M059J (cell line): ENCODE results near the gene SDK1. TPM values are rescaled to one million over a fixed set of nuclear protein-coding genes. Genes with fewer than 3 reads are reported as not detected.
"Not testable (repeated sequence)": the region's sequence is repeated elsewhere in the genome, so short reads cannot be mapped to it uniquely, and the experiment has no call there.

ENCODE experiments used
- DNase-seq: peaks from one replicate; pipeline ENCODE4 v3.0.0-alpha.2; 2012; ENCODE audit warnings: low read depth
- total RNA-seq: library from RNA; depleted of rRNA; stranded (reverse); fragments of >200 nt; shearing (Covaris generic); gene quantifications from 2 replicates; pipeline ENCODE4 v1.2.3, GENCODE V29; 2014

The SDK1 gene
- total RNA-seq, 1 experiment from 2014 or later: under 0.01 TPM

- DNase-seq: no peak
These were observed 939.7 kb downstream of the SDK1 start for GRCh38 chr7:4240520-4241303.

GRCh38 chr7:4241304-4241612, 940.2 kb downstream of the SDK1 start:
- DNase-seq: no peak

- no peak for DNase-seq
These were observed 940.7 kb downstream of the SDK1 start for GRCh38 chr7:4241791-4242190.

DNA sequence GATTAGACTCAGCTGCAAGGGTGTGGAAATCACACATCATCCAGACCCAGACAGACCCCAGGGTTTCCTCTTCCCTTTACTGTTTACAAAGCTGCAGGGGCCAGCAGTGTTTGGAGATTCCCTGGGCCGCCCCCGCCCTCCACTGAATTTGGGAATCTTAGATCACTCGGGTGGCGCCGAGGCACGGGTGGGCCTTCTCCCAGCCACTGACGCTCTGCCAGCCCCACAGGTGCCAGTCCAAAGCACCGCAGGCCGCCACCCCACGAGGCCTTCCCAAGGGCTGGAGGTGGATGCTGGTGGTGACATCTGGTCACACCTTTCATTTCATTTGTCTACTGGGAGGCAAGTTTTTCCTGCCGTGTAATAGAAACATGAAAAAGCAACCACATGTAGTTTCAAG, 941.7 kb downstream of the SDK1 start:
- no peak for DNase-seq

DNA sequence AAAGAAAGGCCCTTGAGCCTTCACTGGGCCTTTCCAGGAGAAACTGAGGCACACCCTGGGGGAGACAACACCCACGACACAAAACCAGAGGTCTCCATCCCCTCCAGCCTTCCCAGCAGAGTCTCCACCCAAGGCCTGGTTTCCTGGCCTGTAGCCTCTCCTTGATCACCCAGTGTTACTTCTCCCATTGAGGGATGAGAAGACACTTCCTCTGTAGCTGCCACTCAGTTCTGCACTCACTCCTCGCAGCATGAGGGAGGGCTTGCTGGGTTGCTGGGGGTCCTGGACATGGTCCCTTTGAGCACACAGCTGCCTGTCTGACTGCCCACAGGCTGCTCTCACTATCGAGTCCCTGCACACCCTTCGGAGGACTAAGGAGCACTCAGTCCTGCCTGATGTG, 943.0 kb downstream of the SDK1 start:
- no peak for DNase-seq

GRCh38 chr7:4244635-4245034, 943.6 kb downstream of the SDK1 start:
- no peak for DNase-seq

DNA sequence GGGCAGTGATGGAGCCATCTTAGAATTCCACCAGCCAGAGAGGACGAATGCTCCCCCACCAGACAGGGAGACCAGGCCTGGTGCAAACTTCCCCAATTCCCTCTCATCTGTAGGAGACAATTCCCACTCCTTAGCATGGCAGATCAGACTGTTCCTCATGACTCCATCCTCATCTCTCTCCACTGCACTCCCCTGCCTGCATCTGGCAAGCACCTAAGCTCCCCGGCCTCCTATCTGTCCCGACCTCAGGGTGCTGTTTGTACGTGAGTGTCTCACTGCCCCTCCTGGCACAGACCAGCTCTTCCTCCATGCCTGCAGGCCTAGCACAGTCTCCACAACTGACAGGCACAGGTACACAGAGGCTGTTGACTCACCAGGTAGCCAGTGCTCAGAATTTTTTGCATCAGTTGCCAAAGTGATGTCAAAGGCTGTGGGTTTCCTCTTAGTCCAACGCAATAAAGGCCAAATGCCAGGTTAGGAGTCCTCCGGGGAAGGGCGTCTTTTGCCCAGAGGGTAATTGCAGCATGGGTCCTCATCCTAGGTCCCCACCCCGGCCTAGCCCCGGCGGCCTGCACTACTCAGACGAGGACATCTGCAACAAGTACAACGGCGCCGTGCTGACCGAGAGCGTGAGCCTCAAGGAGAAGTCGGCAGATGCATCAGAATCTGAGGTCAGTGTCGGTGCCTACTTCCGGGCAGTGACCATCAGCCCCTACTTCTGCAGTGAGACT, 944.2 kb downstream of the SDK1 start:
- peak; percentile 9 for DNase-seq

- peak; percentile 60 for DNase-seq
These were observed 944.9 kb downstream of the SDK1 start for GRCh38 chr7:4245866-4246470.

DNA sequence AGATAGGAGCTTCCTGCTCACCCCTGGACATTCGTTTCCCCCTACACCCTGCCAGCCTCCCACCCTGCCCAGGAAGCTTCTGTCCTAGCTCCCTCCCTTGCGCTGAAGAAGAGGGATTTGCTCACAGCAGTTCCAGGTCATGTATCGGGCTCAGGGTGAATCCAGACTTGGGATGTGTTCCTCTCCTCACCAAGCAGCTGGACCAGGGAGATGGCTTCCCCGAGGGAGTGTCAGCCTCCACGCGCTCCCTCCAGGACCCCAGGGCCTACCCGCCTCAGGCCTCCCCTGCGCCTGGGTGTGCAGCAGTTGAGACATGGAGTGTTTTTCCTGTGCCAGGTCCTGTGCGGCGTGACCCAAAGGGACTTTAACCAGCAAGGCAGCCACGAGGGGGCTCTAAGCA, 945.5 kb downstream of the SDK1 start:
- DNase-seq: no peak

- DNase-seq: no peak
These were observed 946.2 kb downstream of the SDK1 start for GRCh38 chr7:4247106-4247876.

GRCh38 chr7:4248295-4248694, 947.2 kb downstream of the SDK1 start:
- no peak for DNase-seq

DNA sequence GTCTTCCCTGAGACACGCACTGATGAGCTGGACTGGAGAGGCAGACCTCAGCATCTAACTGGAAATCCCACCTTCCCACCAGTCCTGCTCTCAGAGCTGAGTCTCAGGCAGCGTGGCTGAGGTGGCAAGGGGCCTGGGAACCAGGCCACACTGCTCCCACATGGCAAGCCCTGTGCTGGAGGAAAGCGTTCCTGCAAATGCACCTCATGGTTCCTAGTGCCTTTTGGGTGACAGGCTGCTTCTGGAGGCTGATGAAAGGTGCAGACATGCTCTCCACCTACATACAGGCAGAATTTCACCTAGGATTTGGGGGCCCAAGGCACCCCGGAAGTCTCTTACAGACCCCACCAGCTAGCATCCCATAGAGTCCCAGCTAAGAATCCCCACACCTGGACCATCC, 948.2 kb downstream of the SDK1 start:
- no peak for DNase-seq

- no peak for DNase-seq
These were observed 954.3 kb downstream of the SDK1 start for GRCh38 chr7:4255336-4255735.

- DNase-seq: no peak
These were observed 955.2 kb downstream of the SDK1 start for GRCh38 chr7:4256286-4256685.

GRCh38 chr7:4257146-4258111, 956.4 kb downstream of the SDK1 start:
- no peak for DNase-seq

DNA sequence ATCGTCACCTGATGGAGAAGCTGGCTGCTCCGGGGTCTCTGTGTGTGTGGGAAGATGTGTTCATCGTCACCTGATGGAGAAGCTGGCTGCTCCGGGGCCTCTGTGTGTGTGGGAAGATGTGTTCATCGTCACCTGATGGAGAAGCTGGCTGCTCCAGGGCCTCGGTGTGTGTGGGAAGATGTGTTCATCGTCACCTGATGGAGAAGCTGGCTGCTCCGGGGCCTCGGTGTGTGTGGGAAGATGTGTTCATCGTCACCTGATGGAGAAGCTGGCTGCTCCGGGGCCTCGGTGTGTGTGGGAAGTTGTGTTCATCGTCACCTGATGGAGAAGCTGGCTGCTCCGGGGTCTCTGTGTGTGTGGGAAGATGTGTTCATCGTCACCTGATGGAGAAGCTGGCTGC, 959.1 kb downstream of the SDK1 start:
- not testable (repeated sequence) for DNase-seq

GRCh38 chr7:4260867-4261600, 960.0 kb downstream of the SDK1 start:
- DNase-seq: no peak

- DNase-seq: no peak
These were observed 960.5 kb downstream of the SDK1 start for GRCh38 chr7:4261601-4261960.

DNA sequence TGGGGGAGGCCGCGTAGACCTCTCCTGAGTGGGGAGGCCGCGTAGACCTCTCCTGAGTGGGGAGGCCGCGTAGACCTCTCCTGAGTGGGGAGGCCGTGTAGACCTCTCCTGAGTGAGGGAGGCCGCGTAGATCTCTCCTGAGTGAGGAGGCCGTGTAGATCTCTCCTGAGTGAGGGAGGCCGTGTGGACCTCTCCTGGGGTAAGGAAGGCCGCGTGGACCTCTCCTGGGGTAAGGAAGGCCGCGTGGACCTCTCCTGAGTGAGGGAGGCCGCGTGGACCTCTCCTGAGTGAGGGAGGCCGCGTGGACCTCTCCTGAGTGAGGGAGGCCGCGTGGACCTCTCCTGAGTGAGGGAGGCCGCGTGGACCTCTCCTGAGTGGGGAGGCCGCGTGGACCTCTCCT, 963.2 kb downstream of the SDK1 start:
- DNase-seq: not testable (repeated sequence)

DNA sequence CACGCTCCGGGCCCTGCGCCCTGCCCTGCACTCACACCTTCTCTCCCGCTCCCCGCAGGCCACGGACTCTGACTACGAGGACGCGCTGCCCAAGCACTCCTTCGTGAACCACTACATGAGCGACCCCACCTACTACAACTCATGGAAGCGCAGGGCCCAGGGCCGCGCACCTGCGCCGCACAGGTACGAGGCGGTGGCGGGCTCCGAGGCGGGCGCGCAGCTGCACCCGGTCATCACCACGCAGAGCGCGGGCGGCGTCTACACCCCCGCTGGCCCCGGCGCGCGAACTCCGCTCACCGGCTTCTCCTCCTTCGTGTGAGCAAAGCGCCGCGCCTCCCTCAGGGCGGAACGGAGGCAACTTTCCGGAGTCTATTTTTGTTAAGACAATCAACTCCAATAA, 964.0 kb downstream of the SDK1 start:
- DNase-seq: no peak

DNA sequence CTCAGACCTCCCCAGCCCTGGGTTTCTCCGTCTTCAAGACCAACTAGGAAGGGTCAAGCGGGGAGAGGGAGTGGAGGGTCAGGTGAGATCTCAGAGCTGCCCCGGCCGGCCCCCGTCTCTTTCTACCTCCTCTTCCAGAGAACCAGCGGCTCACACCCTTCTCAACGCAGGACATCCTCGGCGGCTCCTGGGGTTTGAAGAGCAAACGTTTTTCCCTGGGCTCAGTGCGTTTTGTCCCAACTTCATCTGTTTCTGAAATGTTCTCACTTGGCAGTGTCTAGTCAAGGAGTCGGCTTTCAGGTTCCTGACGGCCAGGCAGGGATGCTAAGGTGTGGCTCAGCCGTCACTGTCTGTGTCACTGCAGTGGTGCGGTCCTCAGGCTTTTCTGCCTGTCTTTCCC, 964.6 kb downstream of the SDK1 start:
- DNase-seq: no peak
